Measurements from ENCODE around the gene ZNF526.

The ZNF526 gene

GRCh38 chr19:42219812-42220750 lies at the start of gene ZNF526:
Gene ZNF526 (plus strand): TSS chr19:42220312. CDS start chr19:42224404, 4,092 bp downstream.
- DNase-seq = peak; percentile 91 to 98 (median 94)

GRCh38 chr19:42170715-42171114 lies 49.4 kb upstream of the ZNF526 start:
- no peak for DNase-seq

GRCh38 chr19:42172261-42172660 lies 47.9 kb upstream of the ZNF526 start:
- no peak for DNase-seq

GRCh38 chr19:42173695-42174094 lies 46.4 kb upstream of the ZNF526 start:
- DNase-seq = no peak

- no peak for DNase-seq
Measured at GRCh38 chr19:42174188-42174587, 45.9 kb upstream of the ZNF526 start.

- no peak for DNase-seq
Measured at GRCh38 chr19:42174958-42175734, 45.0 kb upstream of the ZNF526 start.

GRCh38 chr19:42175952-42176648 lies 44.0 kb upstream of the ZNF526 start:
- DNase-seq = no peak

- DNase-seq = peak in 1 of 6 experiments; percentile 58
Measured at GRCh38 chr19:42176649-42176989, 43.5 kb upstream of the ZNF526 start.

- peak; percentile 48 to 69 (median 60) for DNase-seq
Measured at GRCh38 chr19:42176990-42177685, 43.0 kb upstream of the ZNF526 start.

- DNase-seq = no peak
Measured at GRCh38 chr19:42177686-42178019, 42.5 kb upstream of the ZNF526 start.

- peak in 2 of 6 experiments; percentile 9 to 10 for DNase-seq
Measured at GRCh38 chr19:42178791-42179674, 41.1 kb upstream of the ZNF526 start.

- DNase-seq = peak; percentile 24 to 56 (median 44)
Measured at GRCh38 chr19:42184401-42184861, 35.7 kb upstream of the ZNF526 start.

- peak in 3 of 6 experiments; percentile 13 to 44 (median 36) for DNase-seq
Measured at GRCh38 chr19:42185277-42185676, 34.8 kb upstream of the ZNF526 start.

GRCh38 chr19:42188665-42189064 lies 31.4 kb upstream of the ZNF526 start:
- DNase-seq = no peak

GRCh38 chr19:42189133-42189532 lies 31.0 kb upstream of the ZNF526 start:
- DNase-seq = no peak

- no peak for DNase-seq
Measured at GRCh38 chr19:42191330-42191729, 28.8 kb upstream of the ZNF526 start.

GRCh38 chr19:42191855-42192254 lies 28.3 kb upstream of the ZNF526 start:
- no peak for DNase-seq

- DNase-seq = no peak
Measured at GRCh38 chr19:42193294-42193693, 26.8 kb upstream of the ZNF526 start.

GRCh38 chr19:42193706-42194105 lies 26.4 kb upstream of the ZNF526 start:
- no peak for DNase-seq

GRCh38 chr19:42196011-42197001 lies 23.8 kb upstream of the ZNF526 start:
- no peak for DNase-seq

All from stimulated activated naive CD4-positive, alpha-beta T cell (primary cell).